PC-9 (cell line): ENCODE data around the gene MAP1S. TPM values are rescaled to one million over a fixed set of nuclear protein-coding genes. Genes with fewer than 3 reads are reported as not detected.
A peak's percentile ranks its signal among the peaks of the same experiment; 100 is the strongest.

ENCODE experiments used
- BruUV-seq: library from RNA; stranded (reverse); fragments of 400-500 nt; replicated peaks from 2 replicates; lab custom pipeline; 2021; lab: Mats Ljungman, UMichigan
- CTCF ChIA-PET: fragments of 300-600 bp; sonication (Branson Sonifier 250); formaldehyde crosslinking; loops from one replicate; lab custom pipeline; 2022; ENCODE audit warnings: antibody characterized with exemption; lab: Charles Lee
- POLR2A ChIA-PET: fragments of 300-600 bp; sonication (Branson Sonifier 250); formaldehyde crosslinking; loops from one replicate; lab custom pipeline; 2022; ENCODE audit warnings: antibody characterized with exemption; ENCODE audit not compliant: unreplicated experiment; lab: Charles Lee
- DNase-seq, 2 experiments: peaks; one replicate each; pipeline versions ENCODE4 v3.0.0 to v3.0.0-alpha.2; 2015 to 2022; ENCODE audit warnings: mixed read lengths in 1 of 2
- H2AFZ ChIP-seq: fragments of 200-600 bp; sonication (generic); 2 replicates; pipeline ENCODE4 v1.8.1; 2017; ENCODE audit warnings: antibody characterized with exemption
- H3F3A ChIP-seq: fragments of 200-600 bp; sonication (generic); 2 replicates; pipeline ENCODE4 v1.8.1; 2017; ENCODE audit warnings: antibody characterized with exemption, mild to moderate bottlenecking, low read depth; ENCODE audit not compliant: insufficient read depth
- H3K27ac ChIP-seq: fragments of 200-600 bp; sonication (generic); 2 replicates; pipeline ENCODE4 v1.6.1; 2016; ENCODE audit warnings: mixed run types
- H3K27me3 ChIP-seq: fragments of 200-600 bp; sonication (generic); 2 replicates; pipeline ENCODE4 v1.6.1; 2016; ENCODE audit warnings: low read depth, mixed run types; ENCODE audit not compliant: insufficient read depth
- H3K36me3 ChIP-seq: fragments of 200-600 bp; sonication (generic); 2 replicates; pipeline ENCODE4 v1.6.1; 2016; ENCODE audit warnings: low read depth, mixed run types
- H3K4me1 ChIP-seq: fragments of 200-600 bp; sonication (generic); replicated peaks from 2 replicates; pipeline ENCODE4 v1.6.1; 2016; ENCODE audit warnings: mixed run types; ENCODE audit not compliant: insufficient read depth
- H3K4me2 ChIP-seq: fragments of 200-600 bp; sonication (generic); 2 replicates; pipeline ENCODE4 v1.6.1; 2017; ENCODE audit warnings: mixed run types
- H3K4me3 ChIP-seq: fragments of 200-600 bp; sonication (generic); 2 replicates; pipeline ENCODE4 v1.6.1; 2016; ENCODE audit warnings: mixed run types
- H3K79me2 ChIP-seq: fragments of 200-600 bp; sonication (generic); 2 replicates; pipeline ENCODE4 v1.6.1; 2017; ENCODE audit warnings: low read depth, mixed run types
- H3K9me2 ChIP-seq: fragments of 200-600 bp; sonication (generic); 2 replicates; pipeline ENCODE4 v1.8.1; 2017; ENCODE audit warnings: mild to moderate bottlenecking; ENCODE audit not compliant: insufficient read depth
- H3K9me3 ChIP-seq: fragments of 200-600 bp; sonication (generic); 2 replicates; pipeline ENCODE4 v1.8.1; 2016; ENCODE audit warnings: low read depth; ENCODE audit not compliant: insufficient read depth
- H4K20me1 ChIP-seq: fragments of 200-600 bp; sonication (generic); 2 replicates; pipeline ENCODE4 v1.8.1; 2017; ENCODE audit not compliant: insufficient read depth
- EZH2 ChIP-seq: fragments of 200-600 bp; sonication (generic); IDR thresholded peaks from 2 replicates; pipeline ENCODE4 v1.8.0; 2017; ENCODE audit warnings: antibody characterized with exemption, low read depth
- intact Hi-C: fragments of 100-400 bp; cut with micrococcal nuclease; formaldehyde crosslinking; loops from one replicate; pipeline ENCODE4 v1.10.0; 2022; ENCODE audit not compliant: unreplicated experiment
- total RNA-seq: library from RNA; stranded (reverse); gene quantifications from 2 replicates; pipeline ENCODE4 v1.2.3, GENCODE V29; 2021
- TF ChIP-seq, protein P1 (sequence below): fragments of 200-600 bp; sonication (generic); conservative IDR thresholded peaks from 2 replicates; pipeline ENCODE4 v1.6.1; 2017; ENCODE audit warnings: mixed run types, antibody characterized with exemption, mild to moderate bottlenecking, moderate library complexity

Gene MAP1S
- total RNA-seq, 1 experiment from 2014 or later = 86.9 TPM

DNA sequence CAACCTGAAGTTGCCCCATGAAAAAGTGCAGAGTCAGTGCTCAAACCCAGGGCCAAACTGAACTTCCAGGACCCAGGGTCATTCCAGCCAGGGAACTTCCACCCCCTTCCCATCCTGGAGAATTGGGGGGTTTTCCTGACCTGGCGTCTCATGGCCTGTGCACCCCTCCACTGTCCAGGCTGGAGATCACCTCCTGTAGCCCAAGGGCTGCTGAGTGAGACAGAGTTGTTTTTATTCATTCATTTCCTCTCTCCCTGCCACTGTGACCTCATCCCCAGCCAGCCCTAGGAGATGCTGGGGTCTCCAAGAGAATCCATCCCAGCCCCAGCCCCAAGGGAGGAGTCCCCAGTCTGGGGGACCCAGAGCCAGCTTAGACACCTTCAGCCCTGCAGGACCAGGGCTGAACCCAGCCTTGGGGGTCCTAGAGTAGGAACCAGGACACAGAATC lies 36.2 kb downstream of the MAP1S start:
- Histone ChIP-seq H3K79me2 (no peaks in the 10 kb centered on the region), H3K4me2 (no peak overlapping the region), H3K36me3 (no peaks in the 10 kb centered on the region), H2AFZ (no peak overlapping the region), H3K27me3 (no peaks in the 10 kb centered on the region), H3K9me3 (no peaks in the 10 kb centered on the region), H3K9me2 (no peaks in the 10 kb centered on the region), H3K4me1 (no peaks in the 10 kb centered on the region), H3K27ac (no peak overlapping the region), H4K20me1 (no peaks in the 10 kb centered on the region), H3K4me3 (no peak overlapping the region), H3F3A (peaks cover 28% of the 10 kb centered on the region)
- POLR2A ChIA-PET = no interaction called here
- intact Hi-C loops = no loop called here
- BruUV-seq = no TSS peak
- CTCF ChIA-PET = no interaction called here
- TF ChIP-seq EZH2 = no peak
- TF ChIP-seq, protein P1, sequence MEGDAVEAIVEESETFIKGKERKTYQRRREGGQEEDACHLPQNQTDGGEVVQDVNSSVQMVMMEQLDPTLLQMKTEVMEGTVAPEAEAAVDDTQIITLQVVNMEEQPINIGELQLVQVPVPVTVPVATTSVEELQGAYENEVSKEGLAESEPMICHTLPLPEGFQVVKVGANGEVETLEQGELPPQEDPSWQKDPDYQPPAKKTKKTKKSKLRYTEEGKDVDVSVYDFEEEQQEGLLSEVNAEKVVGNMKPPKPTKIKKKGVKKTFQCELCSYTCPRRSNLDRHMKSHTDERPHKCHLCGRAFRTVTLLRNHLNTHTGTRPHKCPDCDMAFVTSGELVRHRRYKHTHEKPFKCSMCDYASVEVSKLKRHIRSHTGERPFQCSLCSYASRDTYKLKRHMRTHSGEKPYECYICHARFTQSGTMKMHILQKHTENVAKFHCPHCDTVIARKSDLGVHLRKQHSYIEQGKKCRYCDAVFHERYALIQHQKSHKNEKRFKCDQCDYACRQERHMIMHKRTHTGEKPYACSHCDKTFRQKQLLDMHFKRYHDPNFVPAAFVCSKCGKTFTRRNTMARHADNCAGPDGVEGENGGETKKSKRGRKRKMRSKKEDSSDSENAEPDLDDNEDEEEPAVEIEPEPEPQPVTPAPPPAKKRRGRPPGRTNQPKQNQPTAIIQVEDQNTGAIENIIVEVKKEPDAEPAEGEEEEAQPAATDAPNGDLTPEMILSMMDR = no peak
- DNase-seq = no peak

DNA sequence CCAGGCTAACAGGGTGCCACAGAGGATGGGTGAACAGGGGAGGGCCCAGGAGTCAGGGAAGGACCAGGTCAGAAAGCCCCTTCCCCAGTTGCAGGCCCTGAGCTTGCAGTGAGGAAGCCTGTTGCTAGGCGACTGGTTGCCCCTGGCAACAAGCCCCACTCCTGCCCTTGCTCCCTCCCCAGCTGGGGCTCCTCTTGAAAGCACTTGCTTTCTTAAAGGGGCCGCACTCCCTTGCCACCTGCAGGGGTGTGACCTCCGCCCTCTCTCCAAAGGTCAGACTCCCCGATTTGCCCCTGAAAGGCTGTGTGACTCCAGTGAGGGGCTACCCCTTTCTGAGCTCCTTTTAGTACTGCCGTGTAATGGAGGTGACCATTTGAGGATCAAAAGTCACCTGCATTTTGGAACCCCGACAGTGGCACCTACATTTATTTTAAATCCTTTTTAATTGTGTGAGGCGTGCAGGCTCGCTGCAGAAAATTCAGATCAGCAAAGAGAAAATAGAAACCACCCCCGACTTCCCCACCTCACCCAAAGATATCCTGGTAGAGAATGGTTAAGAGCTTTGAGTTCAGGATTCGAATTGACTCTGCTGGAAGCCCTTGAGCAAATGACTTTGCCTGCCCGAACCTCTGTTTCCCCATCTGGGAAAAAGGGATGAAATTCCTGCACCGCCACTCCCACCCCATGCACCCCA lies 36.8 kb downstream of the MAP1S start:
- POLR2A ChIA-PET = interaction anchor here (0.7 kb wide), 1 partner anchor 14 kb away, joined by 3 read pairs; no protein-coding TSS in a partner anchor
- CTCF ChIA-PET = no interaction called here
- Histone ChIP-seq H2AFZ (no peak overlapping the region), H3K9me3 (no peaks in the 10 kb centered on the region), H3F3A (peaks cover 28% of the 10 kb centered on the region), H3K4me3 (no peak overlapping the region), H3K4me1 (no peaks in the 10 kb centered on the region), H3K27me3 (no peaks in the 10 kb centered on the region), H4K20me1 (no peaks in the 10 kb centered on the region), H3K79me2 (no peaks in the 10 kb centered on the region), H3K4me2 (no peak overlapping the region), H3K9me2 (no peaks in the 10 kb centered on the region), H3K36me3 (no peaks in the 10 kb centered on the region), H3K27ac (no peak overlapping the region)
- BruUV-seq = no TSS peak
- DNase-seq = peak in 1 of 2 experiments; percentile 29
- intact Hi-C loops = no loop called here
- TF ChIP-seq EZH2 = no peak
- TF ChIP-seq, protein P1 = no peak

DNA sequence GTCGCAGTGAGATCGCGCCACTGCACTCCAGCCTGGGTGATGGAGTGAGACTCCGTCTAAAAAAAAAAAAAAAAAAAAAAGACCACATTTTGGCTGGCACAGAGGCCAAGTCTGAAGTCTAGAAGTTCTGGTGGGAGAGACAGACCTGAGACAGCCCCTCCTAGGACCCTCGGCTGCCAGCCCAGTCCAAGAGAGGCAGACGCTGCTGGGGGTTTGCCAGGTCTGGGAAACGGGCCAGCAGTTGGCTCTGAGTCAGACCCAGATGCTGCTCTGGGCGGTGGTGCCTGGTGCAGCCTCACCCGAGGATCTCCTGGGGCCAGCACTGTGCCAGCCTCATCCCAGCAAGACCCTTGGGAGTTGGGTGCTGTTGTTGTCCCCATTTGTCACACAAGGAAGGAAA lies 37.8 kb downstream of the MAP1S start:
- no peak overlapping the region for H3K27ac ChIP-seq

More for the DNA sequence above, 37.8 kb downstream of the MAP1S start:
- H3K4me2 ChIP-seq = no peak overlapping the region
- H3K27me3 ChIP-seq = no peaks in the 10 kb centered on the region
- intact Hi-C loops = no loop called here
- no peaks in the 10 kb centered on the region for H3K36me3 ChIP-seq
- ChIA-PET POLR2A (no interaction called here), CTCF (no interaction called here)
- H4K20me1 ChIP-seq = no peaks in the 10 kb centered on the region
- H3K4me3 ChIP-seq = no peak overlapping the region
- TF ChIP-seq, protein P1 = no peak
- TF ChIP-seq EZH2 = no peak
- H2AFZ ChIP-seq = no peak overlapping the region
- no peaks in the 10 kb centered on the region for H3K4me1 ChIP-seq
- BruUV-seq = no TSS peak
- DNase-seq = peak in 1 of 2 experiments; percentile 45
- no peaks in the 10 kb centered on the region for H3K9me2 ChIP-seq
- peaks cover 32% of the 10 kb centered on the region for H3F3A ChIP-seq
- H3K9me3 ChIP-seq = no peaks in the 10 kb centered on the region
- no peaks in the 10 kb centered on the region for H3K79me2 ChIP-seq
